ENCODE measurements around the gene SURF4. TPM values are rescaled to one million over a fixed set of nuclear protein-coding genes. Genes with fewer than 3 reads are reported as not detected.

Gene SURF4
- total and polyA plus RNA-seq, 2 of the 13 experiments (the other 11 are each of a cell fraction or from before 2014, with no cell fraction given), result 220 to 265 TPM

- TF ChIP-seq GRHL1 (CRISPR knock-in tag; conservative IDR thresholded peaks at IDR 0.05) (no peak), ZNF710 (CRISPR knock-in tag; IDR thresholded peaks at IDR 0.05; ENCODE audit: borderline replicate concordance) (no peak), MYPOP (CRISPR knock-in tag; IDR thresholded peaks at IDR 0.05) (no peak; the same call in 1 of the 2 replicates), ARHGAP35 (CRISPR knock-in tag; IDR thresholded peaks at IDR 0.05; ENCODE audit: borderline replicate concordance) (no peak), ZNF501 (CRISPR knock-in tag; IDR thresholded peaks at IDR 0.05) (peak; percentile 39; the same call in 1 of the 2 replicates), ADNP (CRISPR knock-in tag; IDR thresholded peaks at IDR 0.05) (0 out of 2 replicates have a peak, but pooled peaks have one; percentile 39), ZNF510 (CRISPR knock-in tag; IDR thresholded peaks at IDR 0.05; ENCODE audit: low read depth) (no peak), MED8 (CRISPR knock-in tag; IDR thresholded peaks at IDR 0.05; ENCODE audit: insufficient replicate concordance) (no peak), ZKSCAN8 (CRISPR knock-in tag; IDR thresholded peaks at IDR 0.05; ENCODE audit: borderline replicate concordance) (no peak), TEAD2 (CRISPR knock-in tag; IDR thresholded peaks at IDR 0.05) (no peak), HNRNPK (IDR thresholded peaks at IDR 0.05; ENCODE audit: low read depth, low read length, poor library complexity, severe bottlenecking) (no peak), MAFG (CRISPR knock-in tag; IDR thresholded peaks at IDR 0.05) (no peak), NCOA2 (CRISPR knock-in tag; IDR thresholded peaks at IDR 0.05) (no peak), ZGPAT (CRISPR knock-in tag; IDR thresholded peaks at IDR 0.05) (no peak), ZBTB37 (CRISPR knock-in tag; IDR thresholded peaks at IDR 0.05) (no peak), MEIS2 (CRISPR knock-in tag; IDR thresholded peaks at IDR 0.05) (no peak), UBTF (CRISPR knock-in tag; IDR thresholded peaks at IDR 0.05) (no peak), SRY (CRISPR knock-in tag; IDR thresholded peaks at IDR 0.05) (0 out of 2 replicates have a peak, but pooled peaks have one; percentile 53), SAFB2 (CRISPR knock-in tag; IDR thresholded peaks at IDR 0.05; ENCODE audit: borderline replicate concordance, low read depth) (no peak), EZH2 (conservative IDR thresholded peaks at IDR 0.05; ENCODE audit: low read depth, low read length) (no peak)
These were observed 10.5 kb upstream of the SURF4 start (continued) for GRCh38 chr9:133386338-133386737.
